HCT116 (cell line): ENCODE results near the gene USP7. TPM values are rescaled to one million over a fixed set of nuclear protein-coding genes. Genes with fewer than 3 reads are reported as not detected.

ENCODE experiments used
- ATAC-seq: fragments of 200-7000 bp; cut with Tn5 transposase; 2 replicates; pipeline ENCODE4 v1.9.1; 2020; ENCODE audit warnings: mild to moderate bottlenecking, moderate library complexity
- BruUV-seq: library from RNA; stranded (reverse); fragments of 400-500 nt; replicated peaks from 2 replicates; lab custom pipeline; 2021; lab: Mats Ljungman, UMichigan
- CTCF ChIA-PET: fragments of 300-600 bp; sonication (Branson Sonifier 250); formaldehyde crosslinking; loops from one replicate; lab custom pipeline; 2021; ENCODE audit warnings: antibody characterized with exemption; lab: Charles Lee
- POLR2A ChIA-PET: fragments of 300-600, 350-600 bp; sonication (Branson Sonifier 250); formaldehyde crosslinking; loops from one replicate; lab custom pipeline; 2021; ENCODE audit warnings: antibody characterized with exemption; lab: Charles Lee
- RAD21 ChIA-PET, 2 experiments: fragments of 300-600 bp; sonication (Branson Sonifier 250); formaldehyde crosslinking; loops; one replicate each; lab custom pipeline; 2023; ENCODE audit warnings: low total read pairs in 2 of 2; ENCODE audit not compliant: uncharacterized antibody in 2 of 2, unreplicated experiment in 2 of 2, low non-redundant PET in 1 of 2; lab: Charles Lee
- DNase-seq: peaks from one replicate; pipeline ENCODE4 v3.0.0-alpha.2; 2010; ENCODE audit warnings: low read depth, low spot score
- H2AFZ ChIP-seq: fragments of 200-600 bp; shearing (Covaris generic), sonication (generic); 2 replicates; pipeline ENCODE4 v1.6.1; 2017; ENCODE audit warnings: low read depth, mixed run types, mixed read lengths, antibody characterized with exemption, low read length; ENCODE audit not compliant: poor library complexity, severe bottlenecking
- H3K27ac ChIP-seq: 2 replicates; pipeline ENCODE4 v1.5.1; 2012; ENCODE audit warnings: low read depth, low read length
- H3K27me3 ChIP-seq: fragments of 200-600 bp; sonication (generic); 2 replicates; pipeline ENCODE4 v1.6.1; 2016; ENCODE audit warnings: mixed run types, low read length, mixed read lengths; ENCODE audit not compliant: insufficient read depth
- H3K36me3 ChIP-seq, 2 experiments: fragments of 200-500 bp in 1 of 2; fragments of 200-600 bp in 1 of 2; sonication (Bioruptor generic) in 1 of 2; sonication (generic) in 1 of 2; 2 replicates each; pipeline versions ENCODE4 v1.5.1 to v1.6.1; 2014 to 2016; ENCODE audit warnings: low read length in 2 of 2, inconsistent platforms in 1 of 2, mixed read lengths in 1 of 2, mixed run types in 1 of 2; ENCODE audit not compliant: insufficient read depth in 2 of 2, control insufficient read depth in 1 of 2
- H3K4me1 ChIP-seq, 2 experiments: fragments of 200-600 bp in 1 of 2; sonication (generic) in 1 of 2; 2 replicates each; pipeline versions ENCODE4 v1.5.1 to v1.6.1; 2012 to 2017; ENCODE audit warnings: low read length in 2 of 2, inconsistent platforms in 1 of 2, mild to moderate bottlenecking in 1 of 2, mixed read lengths in 1 of 2, mixed run types in 1 of 2, moderate library complexity in 1 of 2; ENCODE audit not compliant: insufficient read depth in 2 of 2, control insufficient read depth in 1 of 2
- H3K4me2 ChIP-seq: fragments of 200-600 bp; sonication (generic); 2 replicates; pipeline ENCODE4 v1.6.1; 2017; ENCODE audit warnings: mixed run types, low read length, mixed read lengths
- H3K4me3 ChIP-seq, 2 experiments: fragments of 200-600 bp in 1 of 2; sonication (generic) in 1 of 2; replicated peaks in 1 of 2; 2 replicates each; pipeline ENCODE4 v1.5.1; 2011 to 2016; ENCODE audit warnings: low read length in 2 of 2, control low read depth in 1 of 2, low read depth in 1 of 2, mild to moderate bottlenecking in 1 of 2, mixed read lengths in 1 of 2, mixed run types in 1 of 2
- H3K79me2 ChIP-seq: fragments of 200-600 bp; sonication (generic); 2 replicates; pipeline ENCODE4 v1.6.1; 2017; ENCODE audit warnings: mild to moderate bottlenecking, mixed run types, low read length, moderate library complexity, mixed read lengths; ENCODE audit not compliant: insufficient read depth
- H3K9ac ChIP-seq: fragments of 200-600 bp; sonication (generic); 2 replicates; pipeline ENCODE4 v1.6.1; 2016; ENCODE audit warnings: low read length, mixed read lengths
- H3K9me2 ChIP-seq: fragments of 200-600 bp; sonication (generic), shearing (Covaris generic); 2 replicates; pipeline ENCODE4 v1.6.1; 2017; ENCODE audit warnings: mixed run types, mild to moderate bottlenecking, moderate library complexity; ENCODE audit not compliant: insufficient read depth
- H3K9me3 ChIP-seq, 2 experiments: fragments of 200-500 bp in 1 of 2; fragments of 200-600 bp in 1 of 2; sonication (Bioruptor generic) in 1 of 2; sonication (generic) in 1 of 2; 2 replicates each; pipeline ENCODE4 v1.6.1; 2014 to 2017; ENCODE audit warnings: low read length in 2 of 2, mixed read lengths in 2 of 2, inconsistent platforms in 1 of 2, low read depth in 1 of 2, mild to moderate bottlenecking in 1 of 2, mixed run types in 1 of 2, moderate library complexity in 1 of 2; ENCODE audit not compliant: control insufficient read depth in 1 of 2, insufficient read depth in 1 of 2
- H4K20me1 ChIP-seq: fragments of 200-600 bp; sonication (generic), shearing (Covaris generic); 2 replicates; pipeline ENCODE4 v1.6.1; 2017; ENCODE audit warnings: mixed run types, mild to moderate bottlenecking, moderate library complexity; ENCODE audit not compliant: insufficient read depth
- CBX3 ChIP-seq: IDR thresholded peaks from 2 replicates; pipeline ENCODE4 v1.6.1; 2012; ENCODE audit warnings: low read depth
- EGR1 ChIP-seq: IDR thresholded peaks from 2 replicates; pipeline ENCODE4 v1.6.1; 2012; ENCODE audit warnings: low read depth
- ELF1 ChIP-seq: IDR thresholded peaks from 2 replicates; pipeline ENCODE4 v1.6.1; 2012; ENCODE audit warnings: low read depth, borderline replicate concordance
- EZH2 ChIP-seq: fragments of 200-600 bp; sonication (generic); IDR thresholded peaks from 2 replicates; pipeline ENCODE4 v1.6.1; 2017; ENCODE audit warnings: antibody characterized with exemption, mixed run types
- FOSL1 ChIP-seq: IDR thresholded peaks from 2 replicates; pipeline ENCODE4 v1.6.1; 2012; ENCODE audit warnings: low read depth
- JUND ChIP-seq: IDR thresholded peaks from 2 replicates; pipeline ENCODE4 v1.6.1; 2012
- RAD21 ChIP-seq: IDR thresholded peaks from 2 replicates; pipeline ENCODE4 v1.6.1; 2012; ENCODE audit warnings: low read depth, mild to moderate bottlenecking
- SIN3A ChIP-seq: IDR thresholded peaks from 2 replicates; pipeline ENCODE4 v1.6.1; 2012; ENCODE audit warnings: low read depth
- SRF ChIP-seq: IDR thresholded peaks from 2 replicates; pipeline ENCODE4 v1.6.1; 2012; ENCODE audit warnings: low read depth
- TCF7L2 ChIP-seq: IDR thresholded peaks from 2 replicates; pipeline ENCODE4 v1.7.0; 2011; ENCODE audit warnings: borderline replicate concordance, inconsistent platforms; ENCODE audit not compliant: insufficient read depth, insufficient read length; ENCODE audit errors: extremely low read depth
- YY1 ChIP-seq: IDR thresholded peaks from 2 replicates; pipeline ENCODE4 v1.6.1; 2011; ENCODE audit warnings: low read length, low read depth, moderate library complexity, mild to moderate bottlenecking; ENCODE audit not compliant: insufficient replicate concordance; ENCODE audit errors: extremely low read depth
- ZFX ChIP-seq: fragments of 450-650 bp; IDR thresholded peaks from 2 replicates; pipeline ENCODE4 v1.6.1; 2017
- intact Hi-C: fragments of 100-400 bp; cut with micrococcal nuclease; formaldehyde crosslinking; loops from 2 replicates; pipeline ENCODE4 v1.10.0; 2022
- total RNA-seq: library from RNA; stranded (reverse); gene quantifications from one replicate; pipeline ENCODE4 v1.2.1, GENCODE V29; 2021; ENCODE audit not compliant: unreplicated experiment
- TF ChIP-seq, protein P1 (sequence below), 3 experiments: fragments of 200-600 bp in 1 of 3; sonication (generic) in 1 of 3; IDR thresholded peaks in 2 of 3; conservative IDR thresholded peaks in 1 of 3; 2 replicates each; pipeline ENCODE4 v1.5.1; 2012 to 2017; ENCODE audit warnings: low read depth in 2 of 3, low read length in 2 of 3, antibody characterized with exemption in 1 of 3, borderline replicate concordance in 1 of 3, control low read depth in 1 of 3, mild to moderate bottlenecking in 1 of 3, mixed read lengths in 1 of 3, mixed run types in 1 of 3, moderate library complexity in 1 of 3; ENCODE audit not compliant: insufficient read depth in 1 of 3
- TF ChIP-seq, protein P2 (sequence below): IDR thresholded peaks from 2 replicates; pipeline ENCODE4 v1.6.1; 2011; ENCODE audit warnings: mild to moderate bottlenecking, low read length, moderate library complexity; ENCODE audit not compliant: insufficient replicate concordance; ENCODE audit errors: extremely low read depth
- TF ChIP-seq, protein P3 (sequence below): IDR thresholded peaks from 2 replicates; pipeline ENCODE4 v1.6.1; 2012

Gene USP7
- total RNA-seq, 1 experiment from 2014 or later = 154 TPM

- peaks cover 61 to 79% of the 10 kb centered on the region in 2 experiments for H3K4me1 ChIP-seq
- CTCF ChIA-PET = no interaction called here
- H3K9me3 ChIP-seq = no peaks in the 10 kb centered on the region
- no TSS peak for BruUV-seq
- H3K27ac ChIP-seq = no peak overlapping the region; the same call in 1 of the 2 replicates
- peaks cover 64% of the 10 kb centered on the region for H3K79me2 ChIP-seq
- ATAC-seq (no peak), DNase-seq (no peak)
- POLR2A ChIA-PET = no interaction called here
- no peaks in the 10 kb centered on the region; the same call in 1 of the 2 replicates for H4K20me1 ChIP-seq
- no peaks in the 10 kb centered on the region for H3K36me3 ChIP-seq
- H3K4me2 ChIP-seq = peak overlapping the region; percentile 98
- TF ChIP-seq RAD21 = no peak
- no peak for TF ChIP-seq JUND
- TF ChIP-seq FOSL1 = no peak
- TF ChIP-seq, protein P1, sequence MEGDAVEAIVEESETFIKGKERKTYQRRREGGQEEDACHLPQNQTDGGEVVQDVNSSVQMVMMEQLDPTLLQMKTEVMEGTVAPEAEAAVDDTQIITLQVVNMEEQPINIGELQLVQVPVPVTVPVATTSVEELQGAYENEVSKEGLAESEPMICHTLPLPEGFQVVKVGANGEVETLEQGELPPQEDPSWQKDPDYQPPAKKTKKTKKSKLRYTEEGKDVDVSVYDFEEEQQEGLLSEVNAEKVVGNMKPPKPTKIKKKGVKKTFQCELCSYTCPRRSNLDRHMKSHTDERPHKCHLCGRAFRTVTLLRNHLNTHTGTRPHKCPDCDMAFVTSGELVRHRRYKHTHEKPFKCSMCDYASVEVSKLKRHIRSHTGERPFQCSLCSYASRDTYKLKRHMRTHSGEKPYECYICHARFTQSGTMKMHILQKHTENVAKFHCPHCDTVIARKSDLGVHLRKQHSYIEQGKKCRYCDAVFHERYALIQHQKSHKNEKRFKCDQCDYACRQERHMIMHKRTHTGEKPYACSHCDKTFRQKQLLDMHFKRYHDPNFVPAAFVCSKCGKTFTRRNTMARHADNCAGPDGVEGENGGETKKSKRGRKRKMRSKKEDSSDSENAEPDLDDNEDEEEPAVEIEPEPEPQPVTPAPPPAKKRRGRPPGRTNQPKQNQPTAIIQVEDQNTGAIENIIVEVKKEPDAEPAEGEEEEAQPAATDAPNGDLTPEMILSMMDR (IDR thresholded peaks at IDR 0.05 in 2 of 3, conservative IDR thresholded peaks at IDR 0.05 in 1 of 3; ENCODE audit: borderline replicate concordance in 1 of 3, insufficient read depth in 1 of 3, low read depth in 2 of 3, low read length in 2 of 3) = no peak
- TF ChIP-seq SIN3A = no peak
- no peak for TF ChIP-seq ELF1
- no peak for TF ChIP-seq EZH2
- TF ChIP-seq ZFX = no peak
- no peak for TF ChIP-seq YY1
- TF ChIP-seq TCF7L2 = no peak
- TF ChIP-seq, protein P2, sequence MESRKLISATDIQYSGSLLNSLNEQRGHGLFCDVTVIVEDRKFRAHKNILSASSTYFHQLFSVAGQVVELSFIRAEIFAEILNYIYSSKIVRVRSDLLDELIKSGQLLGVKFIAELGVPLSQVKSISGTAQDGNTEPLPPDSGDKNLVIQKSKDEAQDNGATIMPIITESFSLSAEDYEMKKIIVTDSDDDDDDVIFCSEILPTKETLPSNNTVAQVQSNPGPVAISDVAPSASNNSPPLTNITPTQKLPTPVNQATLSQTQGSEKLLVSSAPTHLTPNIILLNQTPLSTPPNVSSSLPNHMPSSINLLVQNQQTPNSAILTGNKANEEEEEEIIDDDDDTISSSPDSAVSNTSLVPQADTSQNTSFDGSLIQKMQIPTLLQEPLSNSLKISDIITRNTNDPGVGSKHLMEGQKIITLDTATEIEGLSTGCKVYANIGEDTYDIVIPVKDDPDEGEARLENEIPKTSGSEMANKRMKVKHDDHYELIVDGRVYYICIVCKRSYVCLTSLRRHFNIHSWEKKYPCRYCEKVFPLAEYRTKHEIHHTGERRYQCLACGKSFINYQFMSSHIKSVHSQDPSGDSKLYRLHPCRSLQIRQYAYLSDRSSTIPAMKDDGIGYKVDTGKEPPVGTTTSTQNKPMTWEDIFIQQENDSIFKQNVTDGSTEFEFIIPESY = no peak
- TF ChIP-seq, protein P3, sequence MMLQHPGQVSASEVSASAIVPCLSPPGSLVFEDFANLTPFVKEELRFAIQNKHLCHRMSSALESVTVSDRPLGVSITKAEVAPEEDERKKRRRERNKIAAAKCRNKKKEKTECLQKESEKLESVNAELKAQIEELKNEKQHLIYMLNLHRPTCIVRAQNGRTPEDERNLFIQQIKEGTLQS = no peak
- TF ChIP-seq SRF = no peak
- no peak for TF ChIP-seq EGR1
- no peak for TF ChIP-seq CBX3
- H3K9me2 ChIP-seq = no peaks in the 10 kb centered on the region
- intact Hi-C loops = no loop called here
- 0 out of 2 replicates have a peak overlapping the region, but pooled peaks have one; percentile 90 for H3K9ac ChIP-seq
- no peaks in the 10 kb centered on the region for H3K27me3 ChIP-seq
- H2AFZ ChIP-seq = no peak overlapping the region
- H3K4me3 ChIP-seq = peak overlapping the region in 1 of 2 experiments; percentile 86; a peak in 1 of 4 replicates
- RAD21 ChIA-PET = no interaction called here
These were observed 96.9 kb downstream of the USP7 start for GRCh38 chr16:8866884-8867215.
